ENCODE results near the gene ANKRD37. TPM values are rescaled to one million over a fixed set of nuclear protein-coding genes. Genes with fewer than 3 reads are reported as not detected.
A peak's percentile ranks its signal among the peaks of the same experiment; 100 is the strongest.

Gene ANKRD37
- total RNA-seq, 1 donor from 2014 or later, result 6.5 TPM

DNA sequence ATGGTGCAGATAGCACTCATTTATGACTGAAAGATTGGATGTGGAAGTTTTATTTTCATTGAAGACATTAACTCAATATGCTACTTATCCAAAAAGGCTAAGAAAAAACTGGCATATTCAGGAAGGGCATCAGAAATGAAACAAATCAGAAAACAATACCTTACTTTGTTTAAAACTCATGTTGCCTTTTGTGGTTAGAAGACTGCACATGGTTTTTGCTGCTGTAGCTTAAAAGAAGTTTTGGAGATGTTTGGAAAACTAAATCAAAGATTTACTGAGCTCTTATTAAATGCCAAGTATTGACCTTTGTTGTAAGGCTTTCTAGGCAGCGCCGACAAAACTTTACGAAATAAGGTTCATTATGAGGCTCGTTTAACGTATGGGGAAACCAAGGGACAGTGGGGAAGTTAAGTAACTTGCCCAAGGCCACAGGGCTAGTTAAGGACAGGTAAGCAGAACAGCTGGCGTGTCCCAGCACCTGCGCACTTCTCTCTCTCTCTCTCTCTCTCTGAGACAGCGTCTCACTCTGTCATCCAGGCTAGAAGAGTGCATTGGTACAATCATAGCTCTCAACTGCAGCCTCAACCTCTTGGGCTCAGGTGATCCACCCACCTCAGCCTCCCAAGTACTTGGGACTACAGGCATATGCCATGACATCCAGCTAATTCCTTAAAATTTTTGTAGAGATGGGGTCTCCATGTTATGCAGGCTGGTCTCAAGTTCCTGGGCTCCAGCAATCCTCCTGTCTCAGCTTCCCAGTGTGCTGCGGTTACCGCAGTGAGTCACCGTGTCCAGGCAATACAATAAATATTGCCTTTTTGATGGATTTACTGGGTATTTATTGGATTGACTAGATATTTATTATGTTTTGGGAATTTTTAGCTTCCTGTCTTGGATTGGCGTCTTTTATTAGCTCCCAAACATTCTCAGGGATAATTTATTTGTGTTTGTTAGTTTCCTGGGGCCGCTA is 17.0 kb upstream of the ANKRD37 start:
- no peak for DNase-seq (ENCODE audit: low read depth, low spot score)

DNA sequence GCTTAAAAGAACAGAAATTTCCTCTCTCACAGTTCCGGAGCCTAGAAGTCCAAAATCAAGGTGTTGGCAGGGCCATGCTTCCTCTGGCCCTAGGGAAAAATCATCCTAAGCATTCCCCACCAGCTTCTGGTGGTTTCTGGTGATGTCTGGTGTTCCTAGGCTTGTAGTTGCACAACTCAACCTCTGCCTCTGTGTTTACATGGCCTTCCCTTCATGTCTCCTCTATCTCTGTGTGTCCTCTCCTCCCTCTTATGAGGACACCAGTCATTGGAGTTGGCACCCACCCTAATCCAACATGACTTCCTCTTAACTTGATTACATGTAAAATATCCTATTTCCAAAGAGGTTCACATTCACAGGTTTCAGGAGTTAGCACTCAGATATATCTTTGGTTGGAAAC is 16.3 kb upstream of the ANKRD37 start:
- no peak for DNase-seq (ENCODE audit: low read depth, low spot score)

DNA sequence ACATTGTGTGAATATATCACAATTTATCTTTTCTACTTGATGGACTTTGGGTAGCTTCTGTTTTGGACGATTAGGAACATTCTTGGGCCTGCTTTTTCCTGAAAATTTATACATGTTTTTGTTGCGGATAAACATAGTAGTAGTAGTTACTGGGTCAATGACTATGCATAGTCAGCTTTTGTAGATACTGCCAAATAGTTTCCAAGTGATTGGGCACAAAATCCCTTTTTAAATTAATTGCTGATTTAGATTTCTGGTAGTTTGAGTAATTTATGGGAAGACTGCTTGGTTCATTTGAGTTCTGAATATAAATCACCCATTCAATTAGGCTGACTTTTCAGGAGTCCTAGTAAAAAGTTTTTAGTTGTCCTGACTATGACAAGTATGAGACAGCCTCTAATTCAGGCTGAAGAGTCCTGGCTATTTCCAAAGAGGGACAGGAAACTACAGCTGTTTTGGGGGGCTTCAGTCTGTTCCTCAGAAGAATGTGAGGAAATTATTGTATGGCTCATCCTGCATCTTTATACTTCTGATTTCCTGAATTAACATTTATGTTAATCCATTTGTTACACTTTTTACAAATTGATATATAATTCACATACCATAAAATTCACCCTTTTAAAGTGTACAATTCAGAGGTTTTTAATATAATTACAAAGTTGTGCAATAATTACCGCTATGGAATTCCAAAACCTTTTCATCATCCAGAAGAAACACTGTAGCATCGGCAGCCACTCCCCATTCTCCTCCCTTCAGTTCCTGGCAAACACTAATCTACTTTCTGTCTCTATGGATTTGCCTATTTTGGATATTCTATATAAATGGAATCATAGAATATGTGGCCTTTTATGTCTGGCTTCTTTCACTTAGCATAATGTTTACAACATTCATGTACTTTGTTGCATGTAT is 15.1 kb upstream of the ANKRD37 start:
- DNase-seq (ENCODE audit: low read depth, low spot score), result no peak

DNA sequence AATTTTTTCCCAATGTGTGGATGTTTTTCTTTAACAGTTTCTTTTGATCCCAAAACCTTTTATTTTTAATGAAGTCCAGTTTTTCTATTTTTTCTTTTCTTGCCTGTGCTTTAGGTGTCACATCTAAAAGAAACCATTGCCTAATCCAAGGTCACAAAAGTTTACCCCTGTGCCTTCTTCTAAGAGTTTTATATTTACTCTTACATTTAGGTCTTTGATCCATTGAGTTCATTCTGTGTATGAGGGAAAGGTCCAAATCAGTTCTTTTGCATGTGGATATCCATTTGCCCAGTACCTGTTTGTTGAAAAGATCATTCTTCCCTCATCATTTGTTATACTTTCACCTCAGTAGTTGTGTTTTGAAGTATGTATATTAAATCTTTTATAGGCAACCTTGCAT is 13.9 kb upstream of the ANKRD37 start:
- no peak for DNase-seq (ENCODE audit: low read depth, low spot score)

DNA sequence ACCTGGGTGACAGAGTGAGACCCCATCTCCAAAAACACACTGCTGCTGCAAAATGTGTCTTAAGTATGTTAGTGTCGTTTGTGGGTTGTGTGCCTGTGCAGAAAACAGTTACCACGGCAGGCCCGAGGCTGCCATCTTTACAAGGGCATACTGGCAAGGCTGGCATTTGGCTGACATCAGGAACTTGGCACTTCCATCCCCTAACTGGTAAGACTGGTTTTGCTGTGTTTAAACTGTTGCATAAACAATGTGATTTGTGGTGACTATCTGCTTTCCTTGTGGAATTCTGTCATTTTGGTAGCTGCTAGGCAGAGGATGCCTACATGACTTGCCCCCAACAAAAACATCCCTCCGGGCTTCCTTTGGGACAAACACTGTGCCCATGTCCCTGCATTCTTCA is 13.2 kb upstream of the ANKRD37 start:
- DNase-seq (ENCODE audit: low read depth, low spot score), result no peak

DNA sequence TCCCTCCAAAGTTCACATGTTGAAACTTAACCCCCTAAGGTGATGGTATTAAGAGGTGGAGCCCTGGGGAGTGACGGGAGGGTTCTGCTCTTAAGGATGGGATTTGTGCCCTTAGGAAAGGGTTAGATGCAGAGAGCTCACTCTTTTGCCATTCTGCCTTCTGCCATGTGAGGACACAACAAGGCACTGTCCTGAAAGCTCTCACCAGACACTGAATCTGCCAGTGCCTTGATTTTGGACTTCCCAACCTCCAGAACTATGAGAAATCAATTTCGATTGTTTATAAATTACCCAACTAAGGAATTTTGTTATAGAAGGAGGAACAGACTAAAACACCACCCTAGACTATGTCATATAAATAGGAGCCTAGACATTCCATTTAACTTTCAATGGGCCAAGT is 12.6 kb upstream of the ANKRD37 start:
- DNase-seq (ENCODE audit: low read depth, low spot score), result no peak

DNA sequence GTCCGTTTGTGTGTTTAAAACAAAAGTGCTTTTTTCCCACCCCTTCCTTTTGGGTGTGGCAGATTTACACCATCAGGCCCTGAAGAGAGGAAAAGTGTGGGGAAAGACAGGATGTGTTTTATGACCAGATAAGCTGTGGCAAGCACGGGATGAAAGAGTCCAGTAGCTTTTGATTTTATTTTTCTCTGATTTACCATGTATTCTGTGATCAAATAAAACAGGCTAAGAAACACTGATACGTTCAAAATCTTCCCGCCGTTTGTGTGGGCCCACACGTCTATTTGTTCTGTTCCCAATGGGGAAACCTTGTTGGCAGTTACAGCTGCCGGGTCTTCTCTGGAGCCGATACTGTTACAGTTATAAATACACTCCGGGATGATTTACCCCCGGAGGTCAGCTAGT is 11.7 kb upstream of the ANKRD37 start:
- DNase-seq (ENCODE audit: low read depth, low spot score), result peak; percentile 63

DNA sequence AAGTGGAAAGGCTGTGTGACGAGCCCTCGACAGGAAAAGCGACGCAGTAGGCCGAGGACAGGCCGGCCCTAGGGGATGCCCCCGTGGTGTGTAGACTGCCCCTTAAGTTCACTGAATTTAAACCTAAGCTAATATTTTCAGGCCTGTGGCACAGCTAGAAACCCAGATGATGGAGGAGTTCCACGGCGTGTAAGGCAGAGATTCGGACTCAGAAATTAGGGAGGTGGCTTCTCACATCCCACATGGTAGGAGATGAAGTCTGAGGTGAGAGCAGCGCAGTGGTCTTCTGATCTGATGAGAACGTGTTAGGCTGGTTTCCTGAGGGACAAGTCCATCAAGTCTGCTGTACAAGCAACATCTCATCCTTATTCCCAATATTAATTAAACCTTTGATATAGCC is 8.7 kb upstream of the ANKRD37 start:
- no peak for DNase-seq (ENCODE audit: low read depth, low spot score)

DNA sequence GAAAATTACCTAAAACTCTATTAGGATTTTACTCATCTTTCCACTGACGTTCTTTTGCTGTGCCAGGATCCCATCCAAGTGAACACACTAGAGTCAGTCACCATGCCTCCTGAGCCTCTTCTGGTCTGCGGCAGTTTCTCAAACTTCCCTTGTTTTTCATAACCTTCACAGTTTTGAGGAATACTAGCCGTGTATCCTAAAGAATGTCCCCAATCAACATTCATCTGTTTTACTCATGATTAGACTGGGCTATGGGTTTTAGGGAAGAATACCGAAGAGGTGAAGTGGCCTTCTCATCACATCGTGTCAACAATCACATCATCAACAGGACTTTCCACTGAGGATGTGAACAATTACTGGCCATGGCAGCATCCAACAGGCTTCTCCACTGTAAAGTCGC is 5.7 kb upstream of the ANKRD37 start:
- DNase-seq (ENCODE audit: low read depth, low spot score), result no peak

DNA sequence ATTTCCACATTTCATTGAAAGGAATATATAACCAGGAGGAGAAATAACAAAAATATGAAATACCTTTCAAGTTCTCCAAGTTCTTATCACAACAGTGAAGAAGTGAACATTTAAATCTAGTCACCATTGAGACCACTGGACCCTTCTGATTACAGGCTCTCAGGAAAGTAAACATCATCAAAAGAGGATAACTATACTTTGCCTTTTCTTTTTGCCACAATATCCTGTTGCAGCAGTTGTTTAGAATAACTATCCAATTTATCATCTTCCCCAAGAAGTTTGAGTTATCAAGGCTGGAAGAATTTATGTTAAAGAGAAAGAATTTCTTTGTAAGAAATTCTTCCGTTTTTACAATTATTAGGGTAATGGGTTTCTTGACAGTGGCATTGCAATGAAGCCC is 4.5 kb upstream of the ANKRD37 start:
- DNase-seq (ENCODE audit: low read depth, low spot score), result no peak

DNA sequence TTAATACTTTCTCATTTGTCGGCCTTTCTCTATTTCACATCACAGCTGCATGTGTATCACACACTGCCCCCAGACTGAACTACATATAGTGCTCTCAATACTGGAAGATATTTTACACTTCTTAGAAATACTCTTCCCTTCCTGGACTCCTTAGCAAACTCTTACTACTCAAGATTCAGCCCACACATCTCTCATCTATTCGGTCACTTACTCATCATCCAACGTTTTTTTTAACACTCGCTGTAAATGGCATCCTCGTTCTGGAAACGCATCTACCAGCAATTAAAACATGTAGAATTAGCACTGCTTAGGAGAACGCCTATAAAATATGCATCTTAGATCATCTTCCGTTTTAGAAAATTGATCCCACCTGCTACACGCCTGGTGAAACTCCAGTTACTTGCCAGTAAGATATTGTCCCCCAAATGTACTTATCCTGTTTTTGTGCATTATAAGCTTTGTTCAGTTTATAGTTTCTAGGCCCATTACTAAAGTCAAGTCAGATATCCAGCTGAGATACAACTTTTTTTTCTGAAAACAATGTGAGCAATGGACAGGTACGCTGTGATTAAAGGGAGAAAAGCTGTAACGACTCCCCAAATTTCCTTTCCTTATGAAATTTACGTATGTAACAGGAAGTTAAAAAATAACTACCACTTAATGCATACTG is 1.9 kb upstream of the ANKRD37 start:
- no peak for DNase-seq (ENCODE audit: low read depth, low spot score)

DNA sequence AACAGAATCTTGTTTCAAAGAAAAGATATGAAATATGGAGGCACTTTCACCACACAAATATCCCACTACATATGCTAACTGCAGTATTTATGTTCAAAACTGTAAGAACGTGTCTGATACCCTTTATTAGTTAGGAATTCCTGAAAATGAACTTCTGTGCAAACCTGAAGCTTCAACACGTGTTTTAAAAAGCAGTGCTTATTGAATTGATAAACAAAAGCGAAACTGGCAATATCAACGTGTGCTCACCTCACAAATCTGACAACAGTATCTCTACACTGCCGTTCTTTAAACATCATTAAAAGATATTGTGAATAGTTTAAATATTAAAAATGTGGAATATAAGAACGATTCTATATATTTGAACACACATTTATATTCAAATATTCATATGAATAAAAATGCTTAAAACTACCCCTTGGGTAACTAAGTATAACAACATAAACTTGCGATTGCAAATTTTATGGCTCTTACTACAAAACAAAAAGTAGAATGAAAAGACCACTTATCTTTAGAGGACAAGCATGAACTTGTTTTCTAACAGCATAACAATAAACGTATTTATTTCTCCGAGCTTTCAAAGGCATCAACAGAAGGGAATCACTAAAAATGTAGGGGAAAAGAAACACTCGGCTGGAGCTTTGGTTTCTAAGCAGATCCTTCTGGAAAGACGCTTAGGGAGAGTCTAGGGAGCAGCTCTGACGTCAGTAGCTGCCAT is 1.2 kb upstream of the ANKRD37 start, which contains the start of gene LRP2BP:
TSS of gene LRP2BP (minus strand) at position 687 of the 718 bp plus-strand sequence. CDS start 17,738 bp downstream, outside the sequence.
- DNase-seq (ENCODE audit: low read depth, low spot score), result no peak

DNA sequence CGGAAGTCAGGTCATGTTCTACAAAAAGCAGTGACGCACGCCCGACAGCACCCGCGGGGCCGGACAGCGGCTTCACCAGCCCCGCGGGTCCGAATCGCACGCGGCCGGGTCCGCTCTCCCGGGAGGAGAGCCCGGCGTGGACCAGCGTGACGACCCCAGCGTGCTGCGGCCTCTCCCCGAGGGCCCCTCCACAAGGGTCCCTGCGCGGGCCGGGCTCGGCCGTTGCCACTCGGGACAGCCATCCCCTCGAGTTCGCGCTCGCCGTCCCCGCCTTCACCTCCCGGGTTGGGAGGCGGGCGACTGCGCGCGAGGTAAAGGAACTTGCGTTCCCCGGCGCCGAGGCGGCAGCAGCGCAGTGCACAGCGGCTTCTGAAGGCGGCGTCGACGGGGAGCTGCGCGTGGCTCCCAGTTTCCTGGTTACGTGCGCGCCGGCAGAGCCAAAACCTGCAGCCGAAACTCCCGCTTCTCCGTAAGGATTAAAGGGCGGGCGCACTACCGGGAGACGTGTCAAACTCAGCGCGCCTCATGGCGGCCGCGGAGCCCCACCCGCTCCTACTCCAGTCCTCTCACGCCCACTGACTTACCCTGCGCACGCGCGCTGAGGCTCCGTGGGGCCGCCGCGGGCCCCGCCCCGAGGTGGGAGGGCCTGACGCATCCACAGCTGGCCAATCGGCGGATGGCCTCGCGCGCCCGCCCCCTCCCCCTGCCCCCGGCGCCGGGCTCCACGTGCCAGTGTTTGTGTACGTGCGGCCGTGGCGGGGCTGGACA is 501 bp upstream of the ANKRD37 start:
- DNase-seq (ENCODE audit: low read depth, low spot score), result peak; percentile 88

DNA sequence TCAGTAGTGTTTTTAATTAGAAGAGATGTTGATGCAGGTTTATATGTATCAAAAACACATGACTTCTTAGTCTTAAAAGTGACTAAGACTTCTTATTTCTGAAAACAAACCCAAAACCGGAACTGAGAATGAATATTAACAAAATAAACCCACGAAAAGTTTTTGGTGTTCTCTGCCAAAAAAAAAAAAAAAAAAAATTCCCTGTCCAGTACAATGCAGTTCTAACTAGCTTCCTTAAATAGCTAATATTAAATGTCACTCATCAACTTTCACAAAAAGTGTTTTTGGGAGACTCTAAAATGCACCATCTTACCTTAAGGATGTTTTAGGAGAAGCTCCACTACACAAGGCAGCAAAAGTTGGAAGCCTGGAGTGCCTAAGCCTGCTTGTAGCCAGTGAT is 2.0 kb downstream of the ANKRD37 start:
- DNase-seq (ENCODE audit: low read depth, low spot score), result no peak

DNA sequence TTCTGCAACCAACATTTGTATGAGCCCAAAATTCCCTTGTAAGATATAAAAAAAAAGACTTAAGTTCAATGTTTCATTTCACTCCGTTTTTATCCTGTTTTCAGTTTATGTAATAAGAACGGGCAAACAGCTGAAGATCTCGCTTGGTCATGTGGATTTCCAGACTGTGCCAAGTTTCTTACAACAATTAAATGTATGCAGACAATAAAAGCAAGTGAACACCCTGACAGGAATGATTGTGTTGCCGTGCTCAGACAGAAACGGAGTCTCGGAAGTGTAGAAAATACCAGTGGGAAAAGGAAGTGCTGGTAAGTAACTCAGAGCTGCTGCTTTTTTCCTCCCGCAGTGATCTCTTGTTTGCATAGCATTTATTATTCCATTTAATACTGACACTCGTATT is 2.8 kb downstream of the ANKRD37 start:
- DNase-seq (ENCODE audit: low read depth, low spot score), result peak; percentile 63

DNA sequence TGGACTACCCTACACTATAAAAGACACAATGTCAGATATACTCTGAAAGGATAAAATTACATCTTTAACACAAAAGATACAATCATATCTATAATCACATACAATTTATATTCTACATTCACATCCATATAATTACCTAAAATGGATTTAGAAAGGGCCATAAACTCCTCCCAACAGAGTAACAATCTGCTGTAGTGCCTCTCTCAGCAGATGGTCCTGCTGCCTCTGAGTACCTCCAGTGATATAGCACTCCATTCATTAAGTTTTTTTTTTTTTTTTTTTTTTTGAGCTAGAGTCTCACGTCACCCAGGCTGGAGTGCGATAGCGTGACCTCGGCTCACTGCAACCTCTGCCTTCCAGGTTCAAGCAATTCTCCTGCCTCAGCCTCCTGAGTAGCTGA is 7.4 kb downstream of the ANKRD37 start:
- no peak for DNase-seq (ENCODE audit: low read depth, low spot score)

DNA sequence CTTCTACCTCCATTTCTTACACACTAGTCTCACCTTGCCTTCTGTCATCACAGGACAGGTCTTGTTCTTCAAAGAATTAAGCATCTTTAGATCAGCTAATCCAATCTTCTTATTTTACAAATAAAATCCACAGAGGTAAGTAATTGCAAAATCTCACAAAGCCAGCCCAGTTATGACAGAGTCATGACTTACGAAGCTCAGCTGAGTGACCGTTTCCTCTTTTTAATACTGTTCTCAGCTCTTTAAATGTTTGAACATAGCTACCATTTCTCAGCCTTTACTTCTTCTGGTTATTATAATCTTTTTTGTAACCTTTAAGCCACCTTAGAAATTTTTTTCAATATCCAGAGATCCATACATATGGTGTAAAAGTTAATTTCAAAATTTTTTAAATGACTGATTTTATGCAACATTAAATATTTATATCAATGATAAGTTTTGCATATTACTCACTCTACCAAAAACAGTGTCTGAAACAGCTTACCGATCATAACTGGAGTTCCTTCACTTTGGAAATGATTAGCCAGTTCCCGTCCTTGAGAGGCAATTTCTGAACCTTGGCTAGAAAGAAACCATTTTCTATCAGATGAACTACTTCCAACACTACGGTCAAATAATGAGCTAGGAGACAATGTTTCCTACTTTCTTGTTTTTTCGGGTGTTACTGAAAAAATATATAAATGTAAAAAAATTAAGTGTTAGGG is 8.8 kb downstream of the ANKRD37 start:
- DNase-seq (ENCODE audit: low read depth, low spot score), result no peak

DNA sequence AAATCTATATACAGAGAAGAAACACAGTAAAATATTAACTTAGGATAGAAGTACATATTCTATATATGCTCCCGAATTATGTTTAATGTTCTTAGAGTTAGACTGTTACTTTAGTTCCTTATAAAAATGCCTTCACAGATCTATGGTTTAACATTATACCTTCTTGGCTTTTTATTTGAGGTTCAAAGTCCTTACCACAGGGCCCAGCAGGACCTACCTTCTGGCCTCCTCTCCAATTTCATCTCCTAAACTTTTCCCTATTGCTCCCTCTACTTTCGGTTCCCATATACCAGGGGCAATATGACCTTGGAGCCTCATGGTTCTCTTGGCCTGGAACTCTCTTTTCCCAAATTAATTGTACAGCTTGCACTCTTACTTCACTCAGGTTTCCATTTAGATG is 11.8 kb downstream of the ANKRD37 start:
- DNase-seq (ENCODE audit: low read depth, low spot score), result no peak

DNA sequence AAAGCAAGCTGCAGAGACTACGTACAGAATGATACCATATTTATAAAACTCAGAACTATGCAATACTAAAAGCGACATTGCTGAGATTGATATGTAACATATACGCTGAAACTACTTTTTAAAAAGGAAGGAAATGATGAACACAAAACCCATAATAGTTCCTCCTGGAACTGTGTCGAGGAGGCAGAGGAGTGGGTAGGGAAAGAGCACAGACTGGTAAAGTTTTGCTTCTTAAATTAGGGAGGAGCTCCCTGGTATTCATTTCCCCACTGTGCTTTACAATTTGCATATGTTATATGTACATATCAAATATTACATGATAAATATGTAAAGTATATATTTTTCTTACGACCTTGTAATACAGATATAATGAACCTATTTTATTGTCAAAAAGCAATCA is 15.2 kb downstream of the ANKRD37 start:
- DNase-seq (ENCODE audit: low read depth, low spot score), result no peak

DNA sequence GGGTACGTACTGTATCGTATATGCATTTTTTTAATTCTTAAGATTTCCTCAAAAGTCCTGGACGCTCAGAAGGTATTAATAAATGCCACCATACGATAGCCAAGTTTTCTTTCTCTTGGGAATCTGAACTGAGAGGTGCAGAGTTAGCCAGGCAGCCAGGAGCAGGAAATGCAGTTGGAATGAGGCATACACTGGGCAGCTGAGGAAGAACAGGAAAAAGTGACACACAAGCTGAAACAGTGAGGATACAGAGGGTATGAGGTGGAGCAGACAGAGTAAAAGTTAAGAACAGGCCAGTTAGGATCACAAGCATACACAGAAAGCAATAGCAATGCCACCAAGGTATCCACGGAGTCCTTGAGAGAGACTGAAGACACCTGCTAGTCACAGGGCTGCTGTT is 15.8 kb downstream of the ANKRD37 start:
- peak; percentile 56 for DNase-seq (ENCODE audit: low read depth, low spot score)
